Measurements from ENCODE around the gene PDCD1. TPM values are rescaled to one million over a fixed set of nuclear protein-coding genes. Genes with fewer than 3 reads are reported as not detected.

PDCD1 gene
- total and polyA plus RNA-seq, 2 of the 13 experiments (the other 11 are each of a cell fraction or from before 2014, with no cell fraction given), result 0.04 TPM; not detected in 1

Other genes starting within 250 kb of the PDCD1 start
- gene THAP4, start 221.7 kb downstream of the PDCD1 start, total RNA-seq (2016; rRNA removed; fragmentation: Illumina TruSeq; extraction: Trizol), result 68.2 and 75.7 TPM in 2 replicates
- 59.7 and 70.2 TPM in 2 replicates for gene THAP4, start 221.7 kb downstream of the PDCD1 start, polyA plus RNA-seq (2011; rRNA removed)
- 95.5 and 96.3 TPM in 2 replicates for gene ATG4B, start 221.2 kb downstream of the PDCD1 start, total RNA-seq (2016; rRNA removed; fragmentation: Illumina TruSeq; extraction: Trizol)
- 239 and 300 TPM in 2 replicates for gene ATG4B, start 221.2 kb downstream of the PDCD1 start, polyA plus RNA-seq (2011; rRNA removed)
- gene DTYMK, start 172.1 kb downstream of the PDCD1 start, total RNA-seq (2016; rRNA removed; fragmentation: Illumina TruSeq; extraction: Trizol), result 124 and 134 TPM in 2 replicates
- 39.5 and 57.5 TPM in 2 replicates for gene DTYMK, start 172.1 kb downstream of the PDCD1 start, polyA plus RNA-seq (2011; rRNA removed)
- 56.7 and 61.9 TPM in 2 replicates for gene ING5, start 156.9 kb downstream of the PDCD1 start, total RNA-seq (2016; rRNA removed; fragmentation: Illumina TruSeq; extraction: Trizol)
- gene ING5, start 156.9 kb downstream of the PDCD1 start, polyA plus RNA-seq (2011; rRNA removed), result 71.9 and 86.9 TPM in 2 replicates
- 10.2 and 20.3 TPM in 2 replicates for gene D2HGDH, start 124.3 kb downstream of the PDCD1 start, total RNA-seq (2016; rRNA removed; fragmentation: Illumina TruSeq; extraction: Trizol)
- gene D2HGDH, start 124.3 kb downstream of the PDCD1 start, polyA plus RNA-seq (2011; rRNA removed), result 19.2 and 20.5 TPM in 2 replicates
- gene GAL3ST2, start 82.1 kb downstream of the PDCD1 start, total RNA-seq (2016; rRNA removed; fragmentation: Illumina TruSeq; extraction: Trizol), result 0.20 and 0.72 TPM in 2 replicates
- 0.17 and 0.30 TPM in 2 replicates for gene GAL3ST2, start 82.1 kb downstream of the PDCD1 start, polyA plus RNA-seq (2011; rRNA removed)
- gene NEU4, start 49.7 kb downstream of the PDCD1 start, total RNA-seq (2016; rRNA removed; fragmentation: Illumina TruSeq; extraction: Trizol), result 104 and 107 TPM in 2 replicates
- gene NEU4, start 49.7 kb downstream of the PDCD1 start, polyA plus RNA-seq (2011; rRNA removed), result 53.5 and 71.4 TPM in 2 replicates
- gene RTP5, start 10.8 kb upstream of the PDCD1 start, total RNA-seq (2016; rRNA removed; fragmentation: Illumina TruSeq; extraction: Trizol), result not detected in 2 replicates
- not detected in 2 replicates for gene RTP5, start 10.8 kb upstream of the PDCD1 start, polyA plus RNA-seq (2011; rRNA removed)